Measurements from ENCODE around the gene CBX4.

- TF ChIP-seq POLR2A (IDR thresholded peaks at IDR 0.05) (no peak), CTCF (IDR thresholded peaks at IDR 0.05) (no peak)
Measured at GRCh38 chr17:79785017-79785899, 54.0 kb downstream of the CBX4 start.

Measured in right lobe of liver (tissue), 4 donors.